ENCODE measurements around the gene RNF144B. TPM values are rescaled to one million over a fixed set of nuclear protein-coding genes. Genes with fewer than 3 reads are reported as not detected.

Gene RNF144B
- total RNA-seq, 3 donors from 2014 or later = 24.3 to 37.0 (median 24.8) TPM

DNA sequence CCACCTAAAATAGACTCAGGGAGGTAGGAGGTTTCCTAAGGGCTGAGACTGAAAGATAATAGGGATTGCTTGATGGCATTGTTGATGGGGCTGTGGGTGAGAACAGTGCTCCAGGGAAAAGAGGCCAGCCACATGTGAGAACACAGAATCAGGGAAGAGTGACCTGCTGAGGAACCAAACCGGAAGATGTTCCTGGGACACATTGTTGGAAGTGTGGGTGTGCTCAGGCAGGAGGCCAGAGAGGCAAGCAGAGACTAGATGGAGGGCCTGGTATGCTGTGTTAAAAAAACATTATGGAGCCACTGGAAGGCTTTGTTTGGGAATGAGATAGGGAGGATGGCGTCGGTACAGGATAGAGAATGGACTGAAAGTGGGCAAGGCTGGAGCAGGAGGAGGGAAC, 23.3 kb downstream of the RNF144B start:
- Histone ChIP-seq H3K4me1 (no peaks in the 10 kb centered on the region), H3K9me3 (no peaks in the 10 kb centered on the region), H3K4me3 (no peak overlapping the region), H3K27ac (peak overlapping the region in 1 of 2 donors; percentile 1), H3K36me3 (no peaks in the 10 kb centered on the region), H3K27me3 (no peaks in the 10 kb centered on the region)
- no peak for DNase-seq (ENCODE audit: low spot score in 2 of 2)
- TF ChIP-seq, protein P1, sequence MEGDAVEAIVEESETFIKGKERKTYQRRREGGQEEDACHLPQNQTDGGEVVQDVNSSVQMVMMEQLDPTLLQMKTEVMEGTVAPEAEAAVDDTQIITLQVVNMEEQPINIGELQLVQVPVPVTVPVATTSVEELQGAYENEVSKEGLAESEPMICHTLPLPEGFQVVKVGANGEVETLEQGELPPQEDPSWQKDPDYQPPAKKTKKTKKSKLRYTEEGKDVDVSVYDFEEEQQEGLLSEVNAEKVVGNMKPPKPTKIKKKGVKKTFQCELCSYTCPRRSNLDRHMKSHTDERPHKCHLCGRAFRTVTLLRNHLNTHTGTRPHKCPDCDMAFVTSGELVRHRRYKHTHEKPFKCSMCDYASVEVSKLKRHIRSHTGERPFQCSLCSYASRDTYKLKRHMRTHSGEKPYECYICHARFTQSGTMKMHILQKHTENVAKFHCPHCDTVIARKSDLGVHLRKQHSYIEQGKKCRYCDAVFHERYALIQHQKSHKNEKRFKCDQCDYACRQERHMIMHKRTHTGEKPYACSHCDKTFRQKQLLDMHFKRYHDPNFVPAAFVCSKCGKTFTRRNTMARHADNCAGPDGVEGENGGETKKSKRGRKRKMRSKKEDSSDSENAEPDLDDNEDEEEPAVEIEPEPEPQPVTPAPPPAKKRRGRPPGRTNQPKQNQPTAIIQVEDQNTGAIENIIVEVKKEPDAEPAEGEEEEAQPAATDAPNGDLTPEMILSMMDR (IDR thresholded peaks at IDR 0.05) = no peak
- TF ChIP-seq POLR2A (IDR thresholded peaks at IDR 0.05) (no peak), POLR2AphosphoS5 (IDR thresholded peaks at IDR 0.05) (no peak)
- intact Hi-C loops (cut with DNase I; ENCODE audit: low total_unique reads) = no loop called here

DNA sequence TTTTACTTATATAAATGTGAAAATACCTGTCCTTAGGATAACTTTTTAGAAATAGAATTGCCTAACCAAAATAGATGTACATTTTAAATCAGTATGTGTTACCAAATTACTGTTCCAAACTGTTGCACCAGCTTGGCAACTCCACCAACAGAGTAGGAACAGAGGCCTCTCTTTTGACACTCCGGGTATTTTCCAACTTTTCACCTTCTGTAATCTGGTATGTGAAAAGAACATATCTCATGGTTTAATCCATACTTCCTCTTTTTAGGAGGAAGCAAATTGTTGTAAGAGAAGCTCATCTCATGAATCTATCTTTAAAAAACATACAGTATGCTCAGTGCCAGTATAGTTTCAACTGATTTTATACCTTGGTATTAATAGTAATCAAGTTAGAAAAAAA, 24.9 kb downstream of the RNF144B start:
- H3K27ac ChIP-seq = no peak overlapping the region
- no peak for DNase-seq (ENCODE audit: low spot score in 2 of 2)
- TF ChIP-seq POLR2AphosphoS5 (IDR thresholded peaks at IDR 0.05) = no peak
- no peak for TF ChIP-seq POLR2A (IDR thresholded peaks at IDR 0.05)
- TF ChIP-seq, protein P1 (IDR thresholded peaks at IDR 0.05) = no peak
- H3K36me3 ChIP-seq = no peaks in the 10 kb centered on the region
- no peaks in the 10 kb centered on the region for H3K27me3 ChIP-seq
- H3K9me3 ChIP-seq = no peaks in the 10 kb centered on the region
- intact Hi-C loops (cut with DNase I; ENCODE audit: low total_unique reads) = no loop called here
- H3K4me3 ChIP-seq = no peak overlapping the region
- H3K4me1 ChIP-seq = no peaks in the 10 kb centered on the region

DNA sequence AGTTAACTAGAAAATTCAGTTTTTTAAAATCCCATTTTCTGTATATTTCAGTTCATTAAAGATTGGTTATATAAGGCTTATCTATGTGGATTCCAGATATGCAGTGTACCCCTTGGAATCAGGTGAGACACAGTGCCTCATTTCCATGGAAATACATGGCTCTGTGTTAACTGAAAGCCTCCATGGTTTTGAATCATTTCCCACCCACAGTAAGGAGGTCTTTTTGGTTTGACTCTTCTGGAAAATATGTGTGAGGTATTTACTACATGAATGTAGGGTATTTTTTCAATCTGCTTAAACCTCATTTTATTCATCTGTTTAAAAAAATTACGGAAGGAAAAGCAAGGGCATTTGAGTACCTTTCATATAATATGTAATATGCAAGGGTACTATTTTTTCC, 25.5 kb downstream of the RNF144B start:
- Histone ChIP-seq H3K4me3 (no peak overlapping the region), H3K27ac (no peak overlapping the region), H3K27me3 (no peaks in the 10 kb centered on the region), H3K4me1 (no peaks in the 10 kb centered on the region), H3K9me3 (no peaks in the 10 kb centered on the region), H3K36me3 (no peaks in the 10 kb centered on the region)
- TF ChIP-seq POLR2AphosphoS5 (IDR thresholded peaks at IDR 0.05) = no peak
- TF ChIP-seq POLR2A (IDR thresholded peaks at IDR 0.05) = no peak
- TF ChIP-seq, protein P1 (IDR thresholded peaks at IDR 0.05) = no peak
- intact Hi-C loops (cut with DNase I; ENCODE audit: low total_unique reads) = no loop called here
- DNase-seq (ENCODE audit: low spot score in 2 of 2) = no peak

DNA sequence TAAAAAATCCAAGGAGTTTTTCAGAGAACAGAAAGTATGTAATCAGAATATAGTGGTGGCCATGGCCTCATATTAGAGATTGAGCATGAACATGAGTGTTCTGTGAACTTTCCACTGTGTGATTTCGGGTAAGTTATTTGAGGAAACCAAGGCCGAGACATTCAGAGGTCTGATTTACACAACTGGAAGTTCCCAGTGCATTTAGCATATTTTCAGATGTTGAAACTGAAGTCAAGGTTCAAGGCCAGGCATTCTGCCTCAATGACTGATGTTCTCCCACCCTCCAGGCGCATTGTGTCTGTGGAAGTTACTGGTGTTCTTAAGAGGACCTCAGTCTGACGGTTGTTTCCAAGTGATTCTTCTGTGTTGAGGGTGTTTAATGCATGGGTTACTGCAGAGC, 26.2 kb downstream of the RNF144B start:
- intact Hi-C loops (cut with DNase I; ENCODE audit: low total_unique reads) = no loop called here
- no peak for TF ChIP-seq POLR2AphosphoS5 (IDR thresholded peaks at IDR 0.05)
- TF ChIP-seq, protein P1 (IDR thresholded peaks at IDR 0.05) = no peak
- TF ChIP-seq POLR2A (IDR thresholded peaks at IDR 0.05) = no peak

DNA sequence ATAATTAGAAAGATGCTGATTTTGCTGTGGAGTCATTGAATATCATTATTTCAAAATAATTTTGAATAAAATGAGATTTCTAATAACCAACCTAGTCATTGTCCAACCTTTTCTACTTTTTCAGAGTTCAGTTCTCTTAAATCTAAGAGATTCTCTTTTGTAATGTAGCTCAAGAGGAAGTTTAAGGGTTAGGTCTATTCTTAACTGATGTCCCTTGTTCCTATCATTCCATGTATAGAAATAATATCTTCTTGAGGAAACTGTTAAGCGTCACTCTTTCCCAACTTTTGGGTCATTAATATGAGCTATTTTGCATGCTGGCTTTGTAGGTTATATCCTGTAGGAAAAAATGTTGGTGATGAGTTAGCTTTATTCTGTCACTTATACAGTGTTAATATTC, 27.0 kb downstream of the RNF144B start:
- Histone ChIP-seq H3K27ac (no peak overlapping the region), H3K27me3 (no peaks in the 10 kb centered on the region), H3K4me1 (no peaks in the 10 kb centered on the region), H3K9me3 (no peaks in the 10 kb centered on the region), H3K36me3 (no peaks in the 10 kb centered on the region), H3K4me3 (no peak overlapping the region)
- TF ChIP-seq POLR2A (IDR thresholded peaks at IDR 0.05) (no peak), POLR2AphosphoS5 (IDR thresholded peaks at IDR 0.05) (no peak)
- TF ChIP-seq, protein P1 (IDR thresholded peaks at IDR 0.05) = no peak
- no peak for DNase-seq (ENCODE audit: low spot score in 2 of 2)
- intact Hi-C loops (cut with DNase I; ENCODE audit: low total_unique reads) = no loop called here

More for the DNA sequence above, 26.2 kb downstream of the RNF144B start:
- H3K4me3 ChIP-seq = no peak overlapping the region
- no peak overlapping the region for H3K27ac ChIP-seq
- H3K36me3 ChIP-seq = no peaks in the 10 kb centered on the region
- H3K4me1 ChIP-seq = no peaks in the 10 kb centered on the region
- no peaks in the 10 kb centered on the region for H3K27me3 ChIP-seq
- H3K9me3 ChIP-seq = no peaks in the 10 kb centered on the region
- DNase-seq (ENCODE audit: low spot score in 2 of 2) = no peak
